Activated CD8-positive, alpha-beta memory T cell treated with anti-CD3 and anti-CD28 coated beads, Interleukin-2, amount 50 U/mL, for 4 hours (primary cell): ENCODE results near the gene CSPG4.
"Not testable (repeated sequence)": the region's sequence is repeated elsewhere in the genome, so short reads cannot be mapped to it uniquely, and the experiment has no call there.

Source experiments
- DNase-seq: peaks from one replicate; pipeline ENCODE4 v3.0.0-alpha.2; 2020

Gene CSPG4

DNA sequence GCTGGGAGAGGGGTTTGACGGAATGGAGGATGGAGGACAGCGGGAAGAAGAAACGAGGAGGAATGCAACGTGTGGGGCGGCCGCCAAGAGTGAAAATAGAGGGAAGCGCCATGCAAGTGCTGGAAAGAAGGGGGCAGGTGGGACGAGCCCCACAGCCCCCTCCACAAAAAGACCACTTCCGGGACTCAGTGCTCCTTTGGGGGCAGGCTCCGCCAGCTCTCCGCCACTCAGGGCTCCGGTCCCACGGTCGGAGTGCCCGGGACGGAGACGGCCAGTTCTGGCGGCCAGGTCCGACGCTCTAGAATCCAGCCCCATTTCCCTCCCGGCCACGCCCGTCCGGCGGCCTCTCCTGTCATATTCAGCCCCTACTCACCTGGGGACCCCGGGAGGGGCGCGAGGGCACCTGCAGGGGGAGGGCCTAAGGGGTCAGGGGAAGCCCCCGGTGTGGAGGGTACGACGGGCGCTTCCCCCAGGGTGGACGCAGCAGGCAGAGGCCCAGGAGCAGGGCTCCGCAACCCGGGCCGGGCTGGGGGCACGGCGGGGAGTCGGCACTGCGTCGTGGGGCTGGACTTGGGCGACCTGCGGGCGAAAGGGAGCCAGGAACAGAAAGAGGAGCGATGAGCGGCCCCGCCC is 25.5 kb upstream of the CSPG4 start:
- no peak for DNase-seq

DNA sequence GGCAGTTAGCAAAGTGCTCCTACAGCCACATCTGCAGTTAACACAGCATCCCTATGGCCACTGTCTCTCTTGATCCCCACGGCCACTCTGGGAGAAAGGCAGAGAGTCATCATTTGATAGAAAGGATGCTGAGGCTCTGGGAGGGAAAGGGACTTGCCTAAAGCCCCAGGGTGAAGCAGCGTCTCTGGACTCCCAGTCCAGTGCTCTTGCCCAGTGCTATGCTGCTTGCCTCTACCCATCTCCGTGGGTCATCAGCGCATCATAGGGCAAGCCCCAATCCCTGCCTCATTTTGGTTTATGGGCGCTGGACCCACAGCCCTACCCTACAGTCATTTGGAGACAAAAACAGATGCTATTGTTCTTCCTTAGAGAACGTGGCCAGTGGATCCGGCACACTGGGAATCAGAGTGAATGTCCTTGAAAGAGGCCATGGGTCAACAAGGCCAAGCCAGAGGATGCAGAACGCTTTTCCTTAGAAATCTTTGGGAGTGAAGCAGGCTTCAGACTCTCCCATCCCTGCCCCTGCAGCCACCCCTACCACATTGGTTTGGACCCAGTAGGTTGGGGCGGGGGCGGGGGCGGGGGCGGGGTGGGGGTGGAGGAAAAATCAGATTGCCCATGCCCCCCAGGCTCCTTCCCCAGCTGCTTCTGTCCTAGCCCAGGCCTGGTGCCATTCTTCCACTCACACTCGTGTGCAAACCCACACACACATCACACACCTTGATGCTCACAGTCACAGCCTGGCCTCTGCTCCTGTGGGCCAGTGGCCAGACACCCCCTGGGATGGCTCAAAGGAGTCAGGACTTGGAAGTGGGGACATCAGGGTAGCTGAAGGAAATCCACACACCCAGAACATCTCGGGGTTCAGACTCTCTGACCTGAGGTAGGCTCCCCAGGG is 24.7 kb upstream of the CSPG4 start:
- DNase-seq = not testable (repeated sequence)

GRCh38 chr15:75736256-75736655 is 23.6 kb upstream of the CSPG4 start:
- DNase-seq = no peak

DNA sequence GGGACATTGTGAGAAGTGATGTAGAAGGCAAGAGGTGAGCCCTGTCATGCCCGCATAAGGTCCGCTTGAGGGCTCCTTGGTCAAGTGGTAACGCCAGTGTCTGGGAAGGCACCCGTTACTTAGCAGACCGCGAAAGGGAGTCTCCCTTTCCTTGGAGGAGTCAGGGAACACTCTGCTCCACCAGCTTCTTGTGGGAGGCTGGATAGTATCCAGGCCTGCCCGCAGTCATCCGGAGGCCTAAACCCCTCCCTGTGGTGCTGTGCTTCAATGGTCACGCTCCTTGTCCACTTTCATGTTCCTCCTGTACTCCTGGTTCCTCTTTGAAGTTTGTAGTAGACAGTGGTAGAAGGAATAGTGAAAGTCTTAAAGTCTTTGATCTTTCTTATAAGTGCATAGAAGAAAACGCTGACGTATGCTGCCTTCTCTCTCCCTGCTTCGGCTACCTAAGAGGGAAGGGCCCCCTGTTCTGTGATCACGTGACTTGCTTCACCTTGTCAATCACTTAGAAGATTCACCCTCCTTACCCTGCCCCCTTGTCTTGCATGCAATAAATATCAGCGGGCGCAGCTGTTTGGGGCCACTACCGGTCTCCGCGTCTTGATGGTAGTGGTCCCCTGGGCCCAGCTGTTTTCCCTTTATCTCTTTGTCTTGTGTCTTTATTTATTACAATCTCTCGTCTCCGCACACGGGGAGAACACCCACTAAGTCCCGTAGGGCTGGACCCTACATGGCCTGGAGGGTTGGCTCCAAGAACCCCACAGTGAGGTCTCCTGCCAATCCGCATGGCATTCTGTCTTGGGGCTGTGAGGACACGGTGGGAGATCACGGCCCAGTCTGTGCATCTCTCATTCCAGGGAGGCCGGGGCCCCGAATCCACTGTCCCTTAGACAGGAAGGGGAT is 22.5 kb upstream of the CSPG4 start:
- not testable (repeated sequence) for DNase-seq

GRCh38 chr15:75733761-75734651 is 21.4 kb upstream of the CSPG4 start:
- DNase-seq = no peak

GRCh38 chr15:75732809-75733451 is 20.3 kb upstream of the CSPG4 start:
- DNase-seq = peak; percentile 44

DNA sequence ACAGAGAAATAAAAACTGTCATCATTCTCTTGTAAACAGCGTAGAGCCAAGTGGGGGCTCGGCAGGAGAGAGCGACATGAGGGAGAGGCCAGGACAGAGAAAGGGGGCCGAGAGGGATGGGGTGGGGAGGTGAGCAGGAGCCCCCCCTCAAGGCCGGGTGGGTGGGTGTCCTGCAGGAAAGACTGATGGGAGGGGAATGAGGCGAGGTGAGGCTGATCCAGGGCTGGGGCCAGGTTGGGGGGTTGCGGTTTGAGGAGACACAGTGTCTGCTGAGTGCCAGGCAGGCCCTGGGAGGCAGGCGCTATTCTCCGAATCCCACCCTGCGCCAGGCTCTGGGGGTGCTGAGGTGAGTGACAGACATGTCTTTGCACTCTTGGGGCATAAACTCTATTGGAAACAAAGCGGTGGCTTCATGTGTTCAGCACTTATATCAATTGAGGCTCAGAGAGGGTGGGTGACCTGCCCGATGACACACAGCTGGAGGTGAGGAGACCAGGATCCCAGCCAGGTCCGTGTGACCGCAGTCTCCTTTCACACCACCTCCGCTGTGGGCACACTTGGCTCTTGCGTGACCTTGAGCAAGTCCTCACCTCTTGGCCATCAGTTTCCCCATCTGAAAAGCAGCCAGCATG is 19.6 kb upstream of the CSPG4 start:
- no peak for DNase-seq

DNA sequence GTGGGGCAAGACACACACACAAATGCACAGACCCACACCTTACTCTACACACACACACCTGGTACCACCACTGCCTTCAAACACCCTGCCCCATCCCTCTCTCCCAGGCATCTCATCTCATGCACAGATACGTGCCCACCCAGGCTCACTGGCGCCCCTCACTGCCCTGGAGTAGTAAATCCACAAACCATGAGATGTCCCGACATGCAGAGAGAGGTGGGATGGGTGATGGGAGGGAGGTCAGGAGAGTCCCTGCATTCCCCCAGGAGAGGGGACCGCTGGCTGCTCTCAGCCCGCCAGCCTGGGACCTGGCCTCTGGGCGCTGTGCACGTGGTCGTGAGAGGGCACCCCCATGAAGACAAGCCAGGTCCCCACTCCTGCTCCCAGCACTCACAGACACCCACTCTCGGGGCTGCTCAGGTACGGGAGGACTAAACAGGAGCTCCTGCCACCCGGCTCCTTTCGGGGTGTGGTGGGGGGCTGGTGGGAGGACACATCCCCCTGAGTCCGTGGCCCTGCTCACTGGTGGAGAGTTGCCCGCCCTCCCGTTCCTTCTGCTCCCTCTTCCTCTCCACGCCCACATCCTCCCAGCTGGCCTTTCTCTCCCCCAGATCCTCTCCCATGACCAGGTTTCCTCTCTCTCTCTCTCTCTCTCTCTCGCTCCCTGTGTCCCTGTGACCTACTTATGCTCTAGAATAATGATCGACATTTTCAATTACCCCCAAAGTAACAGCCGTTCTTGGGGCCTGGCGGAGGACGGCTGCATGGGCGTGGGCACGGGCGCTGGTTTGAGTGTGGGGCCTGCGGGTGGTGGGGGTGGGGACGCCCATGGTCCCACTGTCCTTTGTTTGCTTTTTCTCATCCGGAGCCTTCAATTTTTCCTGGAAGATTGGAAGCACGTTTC is 18.9 kb upstream of the CSPG4 start:
- DNase-seq = no peak

DNA sequence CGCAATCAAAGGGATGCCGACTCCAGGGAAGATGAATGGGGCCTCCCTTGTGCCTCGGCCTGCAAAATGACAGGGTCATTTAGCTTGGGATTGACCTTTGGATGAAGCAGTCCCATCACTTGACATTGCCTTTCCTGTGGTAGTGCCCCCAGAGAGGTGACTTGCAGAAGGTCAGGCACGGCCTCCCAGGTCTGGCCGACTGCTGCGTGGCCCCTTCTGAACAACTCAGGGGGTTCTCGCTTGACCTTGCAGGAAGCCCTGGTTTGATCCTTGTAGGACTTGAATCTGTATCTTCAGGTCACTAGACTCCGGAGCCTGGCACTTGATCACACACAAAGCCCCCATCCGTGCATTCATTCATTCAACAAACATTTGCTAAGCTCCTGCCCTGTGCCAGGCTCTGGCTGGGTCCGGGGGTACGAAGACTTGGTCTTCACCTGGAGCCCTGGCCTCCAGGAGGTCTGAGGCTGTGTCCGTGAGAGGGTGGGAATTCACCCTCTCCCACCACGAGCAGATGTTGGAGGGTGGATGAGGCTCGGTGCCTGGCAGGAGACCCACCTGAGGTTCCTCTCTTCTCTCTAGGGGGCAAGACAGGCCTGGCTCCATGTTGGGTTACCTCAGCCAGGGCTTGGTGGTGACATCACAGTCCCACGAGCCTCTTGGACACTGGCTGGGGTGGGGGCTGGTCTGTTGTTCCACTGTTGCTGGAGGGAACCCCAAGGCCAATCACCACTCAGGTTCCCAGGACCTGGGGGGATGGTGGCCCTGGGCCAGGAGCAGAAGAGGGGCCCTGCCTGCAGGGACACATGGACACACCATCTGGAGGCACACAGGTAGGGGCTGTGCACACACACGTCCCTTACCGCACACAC is 18.0 kb upstream of the CSPG4 start:
- DNase-seq = not testable (repeated sequence)

DNA sequence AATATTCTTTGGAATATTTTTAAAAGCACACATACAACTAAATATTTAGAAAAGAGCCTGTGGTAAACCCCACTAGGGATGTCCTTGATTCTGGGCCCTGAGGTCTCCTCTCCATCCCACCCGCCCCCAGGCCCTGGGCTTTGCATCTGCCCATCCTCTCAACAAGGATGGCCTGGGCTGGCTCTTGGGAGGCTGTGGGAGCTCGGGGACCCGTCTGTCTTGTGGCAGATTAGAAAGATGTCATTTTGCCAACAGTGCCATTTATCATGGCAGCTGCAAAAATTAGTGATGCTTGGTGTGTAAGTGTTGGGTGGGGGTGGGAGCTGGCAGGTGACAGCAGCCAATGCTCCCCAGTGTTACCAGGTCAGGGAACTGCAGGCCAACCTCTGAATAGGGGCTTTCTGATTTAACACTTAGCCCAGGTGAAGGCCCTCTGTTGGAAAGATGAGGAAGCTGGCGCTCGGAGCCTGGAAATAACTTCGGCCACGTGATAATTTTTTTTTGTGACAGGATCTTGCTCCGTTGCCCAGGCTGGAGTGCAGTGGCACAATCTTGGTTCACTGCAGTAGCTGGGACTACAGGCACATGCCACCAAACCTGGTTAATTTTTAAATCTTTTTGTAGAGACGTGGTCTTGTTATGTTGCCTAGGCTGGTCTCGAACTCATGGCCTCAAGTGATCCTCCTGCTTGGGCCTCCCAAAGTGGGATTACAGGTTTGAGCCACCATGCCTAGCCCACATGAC is 16.9 kb upstream of the CSPG4 start:
- DNase-seq = no peak

GRCh38 chr15:75727851-75728715 is 15.4 kb upstream of the CSPG4 start:
- DNase-seq = peak; percentile 78

DNA sequence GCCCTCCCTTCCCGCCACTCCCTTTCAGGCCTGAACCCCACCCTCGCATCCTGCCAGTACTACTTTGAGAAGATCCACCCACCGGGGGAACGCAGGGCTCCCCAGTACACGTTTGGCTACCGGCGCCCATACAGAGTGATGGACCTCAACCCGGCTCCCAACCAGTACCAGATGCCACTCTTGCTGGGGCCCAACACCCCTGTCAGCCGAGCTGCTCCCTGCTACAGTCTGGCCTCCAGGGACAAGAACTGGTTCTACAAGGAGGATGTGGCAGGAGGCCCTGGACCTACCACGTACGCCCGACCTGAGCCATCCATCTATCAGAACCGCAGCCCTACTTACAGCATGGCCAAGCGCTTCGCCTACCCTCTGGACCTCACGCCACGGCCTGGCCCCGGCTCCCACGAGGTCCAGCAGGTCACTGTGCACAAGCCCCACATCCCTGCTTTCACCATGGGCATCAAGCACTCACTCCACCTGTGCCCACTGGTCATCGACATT is 14.4 kb upstream of the CSPG4 start:
- no peak for DNase-seq

- DNase-seq = no peak
Measured at GRCh38 chr15:75725719-75726607, 13.3 kb upstream of the CSPG4 start.

DNA sequence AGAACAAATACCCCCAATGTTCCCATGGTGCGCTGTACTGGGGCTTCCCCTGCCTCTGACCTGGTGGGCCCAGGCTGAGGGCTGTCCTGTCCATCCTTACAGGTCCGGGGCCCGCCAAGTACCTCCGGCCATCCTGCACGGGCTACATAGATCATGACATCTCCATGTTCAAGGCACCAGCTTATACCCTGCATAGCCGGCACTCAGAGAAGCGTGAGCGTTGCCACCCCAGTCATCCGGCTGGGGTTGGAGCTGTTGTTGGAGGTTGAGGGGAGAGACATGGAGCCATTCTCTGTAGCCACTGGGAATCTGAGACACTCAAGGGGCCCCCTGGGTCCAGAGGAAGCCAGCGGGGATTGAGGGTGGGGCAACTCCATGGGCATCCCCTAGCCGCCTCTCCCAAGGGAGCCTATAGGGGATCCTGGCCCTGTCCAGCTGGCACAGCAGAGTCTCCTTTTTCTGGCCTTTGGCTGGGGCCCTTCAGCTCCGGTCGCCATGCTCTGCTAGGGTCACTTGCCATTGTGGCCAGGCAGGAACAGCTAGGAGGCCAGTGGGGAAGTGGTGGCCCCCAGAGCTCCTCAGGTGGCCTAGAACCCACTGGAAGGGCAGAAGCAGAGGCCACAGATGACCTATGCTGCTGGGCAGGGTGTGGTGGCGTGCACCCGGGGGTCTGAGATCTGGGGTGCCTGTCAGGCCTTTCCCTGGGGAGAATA is 12.5 kb upstream of the CSPG4 start:
- DNase-seq = no peak
